ENCODE data around the gene PSMD9.

- TF ChIP-seq CTCF (IDR thresholded peaks at IDR 0.05; ENCODE audit: low read length) (no peak), EZH2phosphoT487 (IDR thresholded peaks at IDR 0.05; ENCODE audit: low read length) (no peak), EZH2 (optimal IDR thresholded peaks at IDR 0.05; ENCODE audit: low read depth, low read length) (no peak)
Observed at GRCh38 chr12:121875582-121875981, 13.0 kb upstream of the PSMD9 start.
